ENCODE data around the gene TMTC1.

TMTC1 gene

GRCh38 chr12:29537298-29537697 lies 246.4 kb downstream of the TMTC1 start:
- TF ChIP-seq USF1 (IDR thresholded peaks at IDR 0.05) (no peak), NFIC (IDR thresholded peaks at IDR 0.05) (no peak), RAD21 (IDR thresholded peaks at IDR 0.05; ENCODE audit: low read depth) (no peak), ZBTB7A (IDR thresholded peaks at IDR 0.05; ENCODE audit: low read depth) (no peak), FOXM1 (IDR thresholded peaks at IDR 0.05; ENCODE audit: borderline replicate concordance, low read depth) (no peak), TEAD4 (IDR thresholded peaks at IDR 0.05) (no peak), EP300 (IDR thresholded peaks at IDR 0.05; ENCODE audit: borderline replicate concordance) (no peak), TAF1 (IDR thresholded peaks at IDR 0.05; ENCODE audit: low read depth) (no peak), EGR1 (IDR thresholded peaks at IDR 0.05) (no peak), CREB1 (IDR thresholded peaks at IDR 0.05; ENCODE audit: low read depth) (no peak), YY1 (IDR thresholded peaks at IDR 0.05; ENCODE audit: low read depth) (no peak)
- TF ChIP-seq, protein P1, sequence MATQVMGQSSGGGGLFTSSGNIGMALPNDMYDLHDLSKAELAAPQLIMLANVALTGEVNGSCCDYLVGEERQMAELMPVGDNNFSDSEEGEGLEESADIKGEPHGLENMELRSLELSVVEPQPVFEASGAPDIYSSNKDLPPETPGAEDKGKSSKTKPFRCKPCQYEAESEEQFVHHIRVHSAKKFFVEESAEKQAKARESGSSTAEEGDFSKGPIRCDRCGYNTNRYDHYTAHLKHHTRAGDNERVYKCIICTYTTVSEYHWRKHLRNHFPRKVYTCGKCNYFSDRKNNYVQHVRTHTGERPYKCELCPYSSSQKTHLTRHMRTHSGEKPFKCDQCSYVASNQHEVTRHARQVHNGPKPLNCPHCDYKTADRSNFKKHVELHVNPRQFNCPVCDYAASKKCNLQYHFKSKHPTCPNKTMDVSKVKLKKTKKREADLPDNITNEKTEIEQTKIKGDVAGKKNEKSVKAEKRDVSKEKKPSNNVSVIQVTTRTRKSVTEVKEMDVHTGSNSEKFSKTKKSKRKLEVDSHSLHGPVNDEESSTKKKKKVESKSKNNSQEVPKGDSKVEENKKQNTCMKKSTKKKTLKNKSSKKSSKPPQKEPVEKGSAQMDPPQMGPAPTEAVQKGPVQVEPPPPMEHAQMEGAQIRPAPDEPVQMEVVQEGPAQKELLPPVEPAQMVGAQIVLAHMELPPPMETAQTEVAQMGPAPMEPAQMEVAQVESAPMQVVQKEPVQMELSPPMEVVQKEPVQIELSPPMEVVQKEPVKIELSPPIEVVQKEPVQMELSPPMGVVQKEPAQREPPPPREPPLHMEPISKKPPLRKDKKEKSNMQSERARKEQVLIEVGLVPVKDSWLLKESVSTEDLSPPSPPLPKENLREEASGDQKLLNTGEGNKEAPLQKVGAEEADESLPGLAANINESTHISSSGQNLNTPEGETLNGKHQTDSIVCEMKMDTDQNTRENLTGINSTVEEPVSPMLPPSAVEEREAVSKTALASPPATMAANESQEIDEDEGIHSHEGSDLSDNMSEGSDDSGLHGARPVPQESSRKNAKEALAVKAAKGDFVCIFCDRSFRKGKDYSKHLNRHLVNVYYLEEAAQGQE (IDR thresholded peaks at IDR 0.05; ENCODE audit: low read depth): no peak
- TF ChIP-seq, protein P2, sequence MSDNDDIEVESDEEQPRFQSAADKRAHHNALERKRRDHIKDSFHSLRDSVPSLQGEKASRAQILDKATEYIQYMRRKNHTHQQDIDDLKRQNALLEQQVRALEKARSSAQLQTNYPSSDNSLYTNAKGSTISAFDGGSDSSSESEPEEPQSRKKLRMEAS (IDR thresholded peaks at IDR 0.05): no peak

GRCh38 chr12:29534935-29535334 lies 248.8 kb downstream of the TMTC1 start:
- no peak for TF ChIP-seq CREB1 (IDR thresholded peaks at IDR 0.05; ENCODE audit: low read depth)
- TF ChIP-seq CEBPB (IDR thresholded peaks at IDR 0.05): no peak
- TF ChIP-seq TAF1 (IDR thresholded peaks at IDR 0.05; ENCODE audit: low read depth): no peak
- TF ChIP-seq EP300 (IDR thresholded peaks at IDR 0.05; ENCODE audit: borderline replicate concordance): no peak
- TF ChIP-seq EGR1 (IDR thresholded peaks at IDR 0.05): no peak
- no peak for TF ChIP-seq USF1 (IDR thresholded peaks at IDR 0.05)
- no peak for TF ChIP-seq NFIC (IDR thresholded peaks at IDR 0.05)
- TF ChIP-seq ZBTB7A (IDR thresholded peaks at IDR 0.05; ENCODE audit: low read depth): no peak
- TF ChIP-seq, protein P1 (IDR thresholded peaks at IDR 0.05; ENCODE audit: low read depth): no peak

DNA sequence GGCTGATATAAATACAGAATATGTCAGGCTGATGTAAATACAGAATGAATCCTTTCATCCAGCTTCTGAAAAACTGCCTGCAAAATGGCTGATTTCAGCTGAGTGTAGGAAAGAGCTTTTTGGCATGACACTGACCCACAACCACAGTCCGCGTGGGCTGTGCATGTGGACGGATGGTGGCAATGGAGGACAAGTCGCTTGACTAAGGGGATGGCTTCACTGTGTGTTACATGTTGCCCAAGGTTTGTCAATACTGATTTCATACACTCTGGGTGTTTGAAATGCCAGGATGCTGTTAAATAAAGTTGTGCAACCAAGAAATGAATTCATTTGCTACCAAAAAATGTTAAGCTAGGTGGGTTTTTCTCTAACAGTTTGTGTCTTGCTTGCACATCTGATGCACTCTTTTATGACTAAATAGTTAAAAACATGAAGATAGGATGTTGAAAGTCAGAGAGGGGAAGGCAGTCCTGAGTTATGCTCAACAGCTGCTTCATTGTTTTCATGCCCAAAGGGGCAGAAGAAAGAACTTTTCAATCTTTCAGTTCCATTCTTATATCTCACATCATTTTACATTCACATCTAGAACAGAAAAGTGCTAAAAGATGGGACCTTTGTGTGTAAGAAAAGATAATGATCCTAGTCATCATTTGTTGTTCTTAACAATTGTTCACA lies 249.8 kb downstream of the TMTC1 start:
- TF ChIP-seq CREB1 (IDR thresholded peaks at IDR 0.05; ENCODE audit: low read depth): no peak

GRCh38 chr12:29531471-29531870 lies 252.3 kb downstream of the TMTC1 start:
- no peak for TF ChIP-seq USF1 (IDR thresholded peaks at IDR 0.05)
- no peak for TF ChIP-seq EP300 (IDR thresholded peaks at IDR 0.05; ENCODE audit: borderline replicate concordance)
- no peak for TF ChIP-seq FOXM1 (IDR thresholded peaks at IDR 0.05; ENCODE audit: borderline replicate concordance, low read depth)

GRCh38 chr12:29530436-29530835 lies 253.3 kb downstream of the TMTC1 start:
- no peak for TF ChIP-seq YY1 (IDR thresholded peaks at IDR 0.05; ENCODE audit: low read depth)
- TF ChIP-seq FOXM1 (IDR thresholded peaks at IDR 0.05; ENCODE audit: borderline replicate concordance, low read depth): no peak
- TF ChIP-seq ZBTB7A (IDR thresholded peaks at IDR 0.05; ENCODE audit: low read depth): no peak
- no peak for TF ChIP-seq NFIC (IDR thresholded peaks at IDR 0.05)
- no peak for TF ChIP-seq TCF12 (IDR thresholded peaks at IDR 0.05; ENCODE audit: low read depth)
- TF ChIP-seq, protein P2 (IDR thresholded peaks at IDR 0.05): no peak
- TF ChIP-seq EGR1 (IDR thresholded peaks at IDR 0.05): no peak

- TF ChIP-seq FOXM1 (IDR thresholded peaks at IDR 0.05; ENCODE audit: borderline replicate concordance, low read depth) (no peak), TCF12 (IDR thresholded peaks at IDR 0.05; ENCODE audit: low read depth) (no peak), TAF1 (IDR thresholded peaks at IDR 0.05; ENCODE audit: low read depth) (no peak), RAD21 (IDR thresholded peaks at IDR 0.05; ENCODE audit: low read depth) (no peak)
- TF ChIP-seq, protein P2 (IDR thresholded peaks at IDR 0.05): no peak
These were observed 255.6 kb downstream of the TMTC1 start for GRCh38 chr12:29528161-29528560.
